Glomerular endothelial cell (primary cell): ENCODE measurements around the gene MYCBPAP. TPM values are rescaled to one million over a fixed set of nuclear protein-coding genes. Genes with fewer than 3 reads are reported as not detected.

Experiments used
- DNase-seq: peaks from one replicate; pipeline ENCODE4 v3.0.0-alpha.2; 2011; ENCODE audit warnings: low read depth, low spot score; ENCODE audit errors: extremely low read depth
- total RNA-seq: library from RNA; depleted of rRNA; stranded (reverse); fragments of >200 nt; gene quantifications from 2 replicates; pipeline ENCODE4 v1.2.3, GENCODE V29; 2015

Gene MYCBPAP
- total RNA-seq, 1 donor from 2014 or later: 0.23 TPM

- no peak for DNase-seq
Observed at GRCh38 chr17:50514936-50515702, 6.9 kb downstream of the MYCBPAP start.

- DNase-seq: no peak
Observed at GRCh38 chr17:50517011-50517410, 8.8 kb downstream of the MYCBPAP start.

- no peak for DNase-seq
Observed at GRCh38 chr17:50517504-50518383, 9.5 kb downstream of the MYCBPAP start.

GRCh38 chr17:50518384-50519023, 10.3 kb downstream of the MYCBPAP start:
- no peak for DNase-seq

GRCh38 chr17:50519141-50519834, 11.0 kb downstream of the MYCBPAP start:
- DNase-seq: no peak

GRCh38 chr17:50520483-50520882, 12.2 kb downstream of the MYCBPAP start:
- DNase-seq: no peak

GRCh38 chr17:50521514-50521913, 13.3 kb downstream of the MYCBPAP start:
- no peak for DNase-seq

GRCh38 chr17:50522766-50523165, 14.5 kb downstream of the MYCBPAP start:
- DNase-seq: no peak

GRCh38 chr17:50523208-50523607, 15.0 kb downstream of the MYCBPAP start:
- DNase-seq: no peak

GRCh38 chr17:50524838-50525237, 16.6 kb downstream of the MYCBPAP start:
- DNase-seq: no peak

- DNase-seq: no peak
Observed at GRCh38 chr17:50527155-50527762, 19.0 kb downstream of the MYCBPAP start.

GRCh38 chr17:50527949-50528474, 19.8 kb downstream of the MYCBPAP start:
- no peak for DNase-seq

- no peak for DNase-seq
Observed at GRCh38 chr17:50529849-50530248, 21.6 kb downstream of the MYCBPAP start.

- no peak for DNase-seq
Observed at GRCh38 chr17:50531428-50532025, 23.3 kb downstream of the MYCBPAP start.

- DNase-seq: no peak
Observed at GRCh38 chr17:50532452-50533024, 24.3 kb downstream of the MYCBPAP start, which contains the start of gene EPN3. Gene EPN3, plus strand, starts transcription at chr17:50532735. Its CDS starts 3,822 bp downstream, at chr17:50536557.

GRCh38 chr17:50533185-50533584, 24.9 kb downstream of the MYCBPAP start:
- no peak for DNase-seq

- DNase-seq: no peak
Observed at GRCh38 chr17:50533720-50534148, 25.5 kb downstream of the MYCBPAP start.

- DNase-seq: no peak
Observed at GRCh38 chr17:50534222-50534978, 26.2 kb downstream of the MYCBPAP start.

GRCh38 chr17:50534979-50535326, 26.7 kb downstream of the MYCBPAP start:
- DNase-seq: no peak
